OCI-LY7 (cell line): Measurements from ENCODE around the gene ARHGAP30. TPM values are rescaled to one million over a fixed set of nuclear protein-coding genes. Genes with fewer than 3 reads are reported as not detected.
A peak's percentile ranks its signal among the peaks of the same experiment; 100 is the strongest.
"Not testable (repeated sequence)": the region's sequence is repeated elsewhere in the genome, so short reads cannot be mapped to it uniquely, and the experiment has no call there.

Experiments
- Bru-seq: library from RNA; stranded (reverse); fragments of 400-500 nt; gene quantifications from one replicate; lab custom pipeline; 2021; lab: Mats Ljungman, UMichigan
- BruChase-seq, 2 experiments: library from RNA; stranded (reverse); fragments of 400-500 nt; gene quantifications; one replicate each; lab custom pipeline; 2021; lab: Mats Ljungman, UMichigan
- BruUV-seq: library from RNA; stranded (reverse); fragments of 400-500 nt; replicated peaks from 2 replicates; lab custom pipeline; 2021; lab: Mats Ljungman, UMichigan
- CTCF ChIA-PET: fragments of 300-600 bp; sonication (Branson Sonifier 250); formaldehyde crosslinking; loops from one replicate; lab custom pipeline; 2022; ENCODE audit warnings: antibody characterized with exemption; ENCODE audit not compliant: unreplicated experiment; lab: Charles Lee
- POLR2A ChIA-PET: fragments of 300-600 bp; sonication (Branson Sonifier 250); formaldehyde crosslinking; loops from one replicate; lab custom pipeline; 2022; ENCODE audit warnings: antibody characterized with exemption; lab: Charles Lee
- DNase-seq: peaks from one replicate; pipeline ENCODE4 v3.0.0-alpha.2; 2015; ENCODE audit warnings: low spot score
- H2AFZ ChIP-seq: fragments of 200-600 bp; sonication (generic), shearing (Covaris generic); 2 replicates; pipeline ENCODE4 v1.6.1; 2014; ENCODE audit warnings: mild to moderate bottlenecking, antibody characterized with exemption, low read length, moderate library complexity
- H3K27ac ChIP-seq: fragments of 200-600 bp; sonication (generic); 2 replicates; pipeline ENCODE4 v1.5.1; 2014; ENCODE audit warnings: mixed run types, low read depth, mild to moderate bottlenecking, moderate library complexity, low read length, inconsistent platforms; ENCODE audit not compliant: poor library complexity, severe bottlenecking
- H3K36me3 ChIP-seq: fragments of 200-600 bp; sonication (generic); 2 replicates; pipeline ENCODE4 v1.6.1; 2014; ENCODE audit warnings: mild to moderate bottlenecking, antibody characterized with exemption, low read length, moderate library complexity, mixed read lengths; ENCODE audit not compliant: insufficient read depth
- H3K4me1 ChIP-seq: fragments of 200-600 bp; sonication (generic); 2 replicates; pipeline ENCODE4 v1.5.1; 2014; ENCODE audit warnings: mild to moderate bottlenecking, low read length; ENCODE audit not compliant: insufficient read depth, poor library complexity, severe bottlenecking
- H3K4me2 ChIP-seq: fragments of 200-600 bp; sonication (generic); 2 replicates; pipeline ENCODE4 v1.6.1; 2014; ENCODE audit warnings: mild to moderate bottlenecking, low read length
- H3K4me3 ChIP-seq: fragments of 200-600 bp; sonication (generic); 2 replicates; pipeline ENCODE4 v1.5.1; 2014; ENCODE audit warnings: mild to moderate bottlenecking, low read depth, low read length; ENCODE audit not compliant: poor library complexity, severe bottlenecking
- H3K79me2 ChIP-seq: fragments of 200-600 bp; sonication (generic); 2 replicates; pipeline ENCODE4 v1.6.1; 2016; ENCODE audit warnings: low read depth, mild to moderate bottlenecking, low read length, moderate library complexity, mixed read lengths; ENCODE audit not compliant: insufficient read depth
- H3K9me2 ChIP-seq: fragments of 200-600 bp; sonication (generic); 2 replicates; pipeline ENCODE4 v1.6.1; 2016; ENCODE audit warnings: mild to moderate bottlenecking, low read length, mixed read lengths; ENCODE audit not compliant: insufficient read depth
- H3K9me3 ChIP-seq: fragments of 200-600 bp; sonication (generic); 2 replicates; pipeline ENCODE4 v1.6.1; 2014; ENCODE audit warnings: mild to moderate bottlenecking, mixed run types, low read length, mixed read lengths
- H4K20me1 ChIP-seq: fragments of 200-600 bp; sonication (generic); 2 replicates; pipeline ENCODE4 v1.6.1; 2014; ENCODE audit warnings: mild to moderate bottlenecking, antibody characterized with exemption, low read length, moderate library complexity, mixed read lengths; ENCODE audit not compliant: insufficient read depth
- EZH2phosphoT487 ChIP-seq: fragments of 200-600 bp; sonication (generic); IDR thresholded peaks from 2 replicates; pipeline ENCODE4 v1.6.1; 2018; ENCODE audit warnings: low read depth, borderline replicate concordance, mild to moderate bottlenecking, mixed run types, antibody characterized with exemption, low read length, moderate library complexity, mixed read lengths
- intact Hi-C: fragments of 100-400 bp; cut with micrococcal nuclease; formaldehyde crosslinking; loops from one replicate; pipeline ENCODE4 v1.10.0; 2022; ENCODE audit not compliant: unreplicated experiment
- long read RNA-seq: library from polyadenylated mRNA; stranded (forward); transcript quantifications from one replicate; pipeline ENCODE4 v2.0.0, GENCODE V29; 2022
- total RNA-seq, 2 experiments: library from RNA; depleted of rRNA in 1 of 2; stranded (reverse); fragments of >200 nt in 1 of 2; shearing (Covaris generic) in 1 of 2; gene quantifications; 2 replicates each; pipeline ENCODE4 v1.2.3, GENCODE V29; 2014 to 2022
- TF ChIP-seq, protein P1 (sequence below): fragments of 200-600 bp; sonication (generic); conservative IDR thresholded peaks from 2 replicates; pipeline ENCODE4 v1.5.1; 2014; ENCODE audit warnings: mild to moderate bottlenecking, antibody characterized with exemption, low read length, moderate library complexity, mixed read lengths

ARHGAP30 gene, protein sequence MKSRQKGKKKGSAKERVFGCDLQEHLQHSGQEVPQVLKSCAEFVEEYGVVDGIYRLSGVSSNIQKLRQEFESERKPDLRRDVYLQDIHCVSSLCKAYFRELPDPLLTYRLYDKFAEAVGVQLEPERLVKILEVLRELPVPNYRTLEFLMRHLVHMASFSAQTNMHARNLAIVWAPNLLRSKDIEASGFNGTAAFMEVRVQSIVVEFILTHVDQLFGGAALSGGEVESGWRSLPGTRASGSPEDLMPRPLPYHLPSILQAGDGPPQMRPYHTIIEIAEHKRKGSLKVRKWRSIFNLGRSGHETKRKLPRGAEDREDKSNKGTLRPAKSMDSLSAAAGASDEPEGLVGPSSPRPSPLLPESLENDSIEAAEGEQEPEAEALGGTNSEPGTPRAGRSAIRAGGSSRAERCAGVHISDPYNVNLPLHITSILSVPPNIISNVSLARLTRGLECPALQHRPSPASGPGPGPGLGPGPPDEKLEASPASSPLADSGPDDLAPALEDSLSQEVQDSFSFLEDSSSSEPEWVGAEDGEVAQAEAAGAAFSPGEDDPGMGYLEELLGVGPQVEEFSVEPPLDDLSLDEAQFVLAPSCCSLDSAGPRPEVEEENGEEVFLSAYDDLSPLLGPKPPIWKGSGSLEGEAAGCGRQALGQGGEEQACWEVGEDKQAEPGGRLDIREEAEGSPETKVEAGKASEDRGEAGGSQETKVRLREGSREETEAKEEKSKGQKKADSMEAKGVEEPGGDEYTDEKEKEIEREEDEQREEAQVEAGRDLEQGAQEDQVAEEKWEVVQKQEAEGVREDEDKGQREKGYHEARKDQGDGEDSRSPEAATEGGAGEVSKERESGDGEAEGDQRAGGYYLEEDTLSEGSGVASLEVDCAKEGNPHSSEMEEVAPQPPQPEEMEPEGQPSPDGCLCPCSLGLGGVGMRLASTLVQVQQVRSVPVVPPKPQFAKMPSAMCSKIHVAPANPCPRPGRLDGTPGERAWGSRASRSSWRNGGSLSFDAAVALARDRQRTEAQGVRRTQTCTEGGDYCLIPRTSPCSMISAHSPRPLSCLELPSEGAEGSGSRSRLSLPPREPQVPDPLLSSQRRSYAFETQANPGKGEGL
- total RNA-seq (2014; rRNA removed; shearing (Covaris generic)) (56.2 and 62.9 TPM in 2 replicates), total RNA-seq (2022) (86.7 and 101 TPM in 2 replicates), Bru-seq, nascent RNA (percentile 82 among the genes with signal in this experiment), BruChase-seq, experiment 1, labeled RNA remaining after a 6-hour chase (percentile 93 among the genes with signal in this experiment), BruChase-seq, experiment 2, labeled RNA remaining after a 2-hour chase (percentile 92 among the genes with signal in this experiment)
- long read RNA-seq, full-length matches to known transcripts: 53 of 156 reads
- long read RNA-seq, partial matches to known transcripts: 29 of 156 reads
- long read RNA-seq, other reads (novel, unspliced or antisense): 74 of 156 reads

- Histone ChIP-seq H3K4me3 (peak within 1 kb of the TSS; percentile 96), H3K79me2 (peaks cover 45% of the 10 kb centered on the region), H3K9me2 (no peaks in the 10 kb centered on the region), H3K27ac (peak within 1 kb of the TSS; percentile 86), H3K36me3 (peaks cover 24% of the 10 kb centered on the region), H3K9me3 (no peaks in the 10 kb centered on the region), H2AFZ (peak within 1 kb of the TSS; percentile 80; the same call in 1 of the 2 replicates), H3K4me2 (peak within 1 kb of the TSS; percentile 99), H4K20me1 (peaks cover 6% of the 10 kb centered on the region; the same call in 1 of the 2 replicates), H3K4me1 (peaks cover 30% of the 10 kb centered on the region)
- ChIA-PET POLR2A (interaction anchor here (0.5 to 3.9 kb wide), 14 partner anchors 12 to 133 kb away, joined by 3 to 42 read pairs (median 5); partner anchors contain the start of genes NDUFS2, NIT1, PFDN2 and TSTD1), CTCF (interaction anchor here (0.6 to 1.1 kb wide), 3 partner anchors 15 to 37 kb away, joined by 3 to 4 read pairs (median 3); no protein-coding TSS in a partner anchor)
- intact Hi-C loops: loop anchor here (2.0 kb wide), 2 partner anchors 49 to 85 kb away; partner anchors contain the start of genes NIT1 and PFDN2
- no TSS peak for BruUV-seq
- peak; percentile 97 for DNase-seq
- no peak for TF ChIP-seq EZH2phosphoT487
- TF ChIP-seq, protein P1, sequence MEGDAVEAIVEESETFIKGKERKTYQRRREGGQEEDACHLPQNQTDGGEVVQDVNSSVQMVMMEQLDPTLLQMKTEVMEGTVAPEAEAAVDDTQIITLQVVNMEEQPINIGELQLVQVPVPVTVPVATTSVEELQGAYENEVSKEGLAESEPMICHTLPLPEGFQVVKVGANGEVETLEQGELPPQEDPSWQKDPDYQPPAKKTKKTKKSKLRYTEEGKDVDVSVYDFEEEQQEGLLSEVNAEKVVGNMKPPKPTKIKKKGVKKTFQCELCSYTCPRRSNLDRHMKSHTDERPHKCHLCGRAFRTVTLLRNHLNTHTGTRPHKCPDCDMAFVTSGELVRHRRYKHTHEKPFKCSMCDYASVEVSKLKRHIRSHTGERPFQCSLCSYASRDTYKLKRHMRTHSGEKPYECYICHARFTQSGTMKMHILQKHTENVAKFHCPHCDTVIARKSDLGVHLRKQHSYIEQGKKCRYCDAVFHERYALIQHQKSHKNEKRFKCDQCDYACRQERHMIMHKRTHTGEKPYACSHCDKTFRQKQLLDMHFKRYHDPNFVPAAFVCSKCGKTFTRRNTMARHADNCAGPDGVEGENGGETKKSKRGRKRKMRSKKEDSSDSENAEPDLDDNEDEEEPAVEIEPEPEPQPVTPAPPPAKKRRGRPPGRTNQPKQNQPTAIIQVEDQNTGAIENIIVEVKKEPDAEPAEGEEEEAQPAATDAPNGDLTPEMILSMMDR: no peak
These were observed at the start of gene ARHGAP30 for GRCh38 chr1:161069731-161070270. Gene ARHGAP30 (minus strand): TSS chr1:161069891. CDS start chr1:161069624, 267 bp downstream.

- peak within 1 kb of the TSS; percentile 58 for H2AFZ ChIP-seq
- H3K36me3 ChIP-seq: peaks cover 56% of the 10 kb centered on the region
- H3K4me1 ChIP-seq: peaks cover 45% of the 10 kb centered on the region
- no peaks in the 10 kb centered on the region for H3K9me2 ChIP-seq
- H3K79me2 ChIP-seq: peaks cover 58% of the 10 kb centered on the region
- BruUV-seq: TSS peak; percentile 71
- peak within 1 kb of the TSS; percentile 87 for H3K4me3 ChIP-seq
- H3K4me2 ChIP-seq: peak within 1 kb of the TSS; percentile 98
- peak; percentile 86 for DNase-seq
- peaks cover 6% of the 10 kb centered on the region; the same call in 1 of the 2 replicates for H4K20me1 ChIP-seq
- ChIA-PET CTCF (interaction anchor here (1.0 kb wide), 1 partner anchor 15 kb away, joined by 4 read pairs; the partner anchor contains the start of gene DEDD), POLR2A (interaction anchor here (0.5 to 2.3 kb wide), 14 partner anchors 10 to 114 kb away, joined by 3 to 14 read pairs (median 3); partner anchors contain the start of genes ARHGAP30, DEDD, F11R and USF1)
- intact Hi-C loops: loop anchor here (2.0 kb wide), 1 partner anchor 49 kb away; the partner anchor contains the start of gene ARHGAP30
- peak within 1 kb of the TSS; percentile 53 for H3K27ac ChIP-seq
- H3K9me3 ChIP-seq: no peaks in the 10 kb centered on the region
- TF ChIP-seq, protein P1: 0 out of 2 replicates have a peak, but pooled peaks have one; percentile 14
- TF ChIP-seq EZH2phosphoT487: no peak
These were observed 48.3 kb upstream of the ARHGAP30 start, which contains the start of the genes NIT1 and PFDN2 for GRCh38 chr1:161117759-161118581. Gene NIT1 (plus strand): TSS chr1:161118105. CDS start chr1:161118177, 72 bp downstream. Gene PFDN2 (minus strand): TSS chr1:161118037. CDS start chr1:161118026, 11 bp downstream.

DNA sequence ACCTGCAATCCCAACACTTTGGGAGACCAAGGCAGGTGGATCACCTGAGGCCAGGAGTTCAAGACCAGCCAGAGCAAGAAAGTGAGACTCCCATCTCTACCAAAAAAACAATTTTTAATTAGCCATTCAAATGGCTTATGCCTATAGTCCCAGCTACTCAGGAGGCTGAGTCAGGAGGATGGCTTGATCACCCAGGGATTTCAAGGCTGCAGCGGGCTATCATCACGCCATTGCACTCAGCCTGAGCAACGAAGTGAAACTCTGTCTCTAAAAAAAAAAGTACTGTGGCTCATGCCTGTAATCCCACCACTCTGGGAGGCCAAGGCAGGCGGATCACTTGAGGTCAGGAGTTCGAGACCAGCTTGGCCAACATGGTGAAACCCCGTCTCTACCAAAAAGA lies 46.3 kb upstream of the ARHGAP30 start:
- CTCF ChIA-PET: interaction anchor here (1.4 kb wide), 1 partner anchor 12 kb away, joined by 3 read pairs; no protein-coding TSS in a partner anchor
- Histone ChIP-seq H4K20me1 (peaks cover 16% of the 10 kb centered on the region), H3K4me1 (peaks cover 55% of the 10 kb centered on the region), H3K4me2 (0 out of 2 replicates have a peak overlapping the region, but pooled peaks have one; percentile 98), H3K79me2 (peaks cover 78% of the 10 kb centered on the region), H3K36me3 (peaks cover 46% of the 10 kb centered on the region)
- POLR2A ChIA-PET: interaction anchor here (0.6 to 0.8 kb wide), 2 partner anchors 11 to 40 kb away, joined by 3 read pairs; no protein-coding TSS in a partner anchor
- H3K27ac ChIP-seq, DNase-seq, H3K9me3 ChIP-seq, H3K9me2 ChIP-seq, intact Hi-C loops, H2AFZ ChIP-seq, BruUV-seq, H3K4me3 ChIP-seq: not testable (repeated sequence)
